Stimulated activated CD4-positive, alpha-beta T cell treated with anti-CD3 and anti-CD28 coated beads, Interleukin-1b, Interleukin-23, amount 100 ng/mL, for 48 hours (primary cell): ENCODE data around the gene GXYLT2.

ENCODE experiments used
- DNase-seq: peaks from one replicate; pipeline ENCODE4 v3.0.0-alpha.2; 2020

The GXYLT2 gene, protein sequence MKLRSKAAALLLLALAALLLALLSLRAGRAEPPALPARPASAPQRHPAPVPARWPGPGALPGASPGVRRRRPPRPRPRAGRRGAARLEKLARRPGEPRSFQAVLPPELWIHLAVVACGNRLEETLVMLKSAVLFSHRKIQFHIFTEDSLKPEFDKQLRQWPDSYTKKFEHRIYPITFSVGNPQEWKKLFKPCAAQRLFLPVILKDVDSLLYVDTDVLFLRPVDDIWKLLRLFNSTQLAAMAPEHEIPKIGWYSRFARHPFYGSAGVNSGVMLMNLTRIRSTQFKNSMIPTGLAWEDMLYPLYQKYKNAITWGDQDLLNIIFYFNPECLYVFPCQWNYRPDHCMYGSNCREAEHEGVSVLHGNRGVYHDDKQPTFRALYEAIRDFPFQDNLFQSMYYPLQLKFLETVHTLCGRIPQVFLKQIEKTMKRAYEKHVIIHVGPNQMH

DNA sequence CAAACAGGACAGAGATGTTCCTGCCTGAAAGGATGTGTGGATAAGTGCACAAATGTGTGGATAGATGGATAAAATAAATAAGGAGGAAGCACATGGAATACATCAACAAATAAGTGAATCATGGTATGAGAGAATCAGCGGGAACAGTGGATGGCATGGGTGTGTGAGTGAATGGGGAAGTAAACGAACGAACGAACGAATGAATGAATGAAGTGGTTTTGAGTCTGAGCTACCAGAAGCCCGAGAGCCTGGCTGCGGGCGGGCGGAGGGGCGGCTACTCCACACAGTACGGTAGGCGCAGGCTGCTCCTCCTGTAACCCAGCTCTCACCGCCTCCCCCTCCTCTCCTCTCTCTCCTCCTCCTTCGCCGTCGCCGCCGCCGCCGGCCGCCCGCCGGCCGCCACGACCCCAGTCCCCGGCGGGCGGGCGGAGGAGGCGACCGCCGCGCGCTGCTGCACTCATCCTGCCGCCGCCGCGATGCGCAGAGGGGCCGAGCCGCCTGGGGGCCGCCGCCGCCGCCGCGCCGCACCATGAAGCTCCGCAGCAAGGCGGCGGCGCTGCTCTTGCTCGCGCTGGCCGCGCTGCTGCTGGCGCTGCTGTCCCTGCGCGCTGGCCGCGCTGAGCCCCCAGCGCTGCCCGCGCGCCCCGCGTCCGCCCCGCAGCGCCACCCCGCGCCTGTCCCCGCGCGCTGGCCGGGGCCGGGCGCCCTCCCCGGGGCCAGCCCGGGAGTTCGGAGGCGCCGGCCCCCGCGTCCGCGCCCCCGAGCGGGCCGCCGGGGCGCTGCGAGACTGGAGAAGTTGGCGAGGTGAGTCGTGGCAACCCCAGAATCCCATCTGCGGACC lies at the start of gene GXYLT2:
Gene GXYLT2, plus strand, starts transcription at position 342 of the 841 bp plus-strand sequence. Its CDS starts 188 bp downstream, at position 530.
- peak; percentile 41 for DNase-seq

DNA sequence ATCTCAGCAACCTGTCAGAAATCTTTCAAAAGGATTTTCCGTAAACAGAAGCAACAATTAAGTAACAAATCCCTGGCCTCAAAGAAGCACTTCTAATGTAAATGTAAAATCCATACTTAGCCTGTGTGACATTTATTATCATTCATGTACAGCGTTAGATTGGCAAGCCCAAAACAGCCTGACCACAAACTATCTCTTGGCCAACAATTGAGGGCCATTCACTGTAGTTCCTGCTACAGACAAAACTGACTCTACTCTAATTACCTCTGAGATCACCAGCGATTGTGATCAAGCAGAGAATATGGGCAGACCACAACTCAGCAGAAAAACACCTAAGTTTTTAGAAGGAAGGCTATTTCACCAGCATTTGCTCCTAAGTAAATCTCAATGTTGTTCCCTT lies 48.8 kb upstream of the GXYLT2 start:
- no peak for DNase-seq

DNA sequence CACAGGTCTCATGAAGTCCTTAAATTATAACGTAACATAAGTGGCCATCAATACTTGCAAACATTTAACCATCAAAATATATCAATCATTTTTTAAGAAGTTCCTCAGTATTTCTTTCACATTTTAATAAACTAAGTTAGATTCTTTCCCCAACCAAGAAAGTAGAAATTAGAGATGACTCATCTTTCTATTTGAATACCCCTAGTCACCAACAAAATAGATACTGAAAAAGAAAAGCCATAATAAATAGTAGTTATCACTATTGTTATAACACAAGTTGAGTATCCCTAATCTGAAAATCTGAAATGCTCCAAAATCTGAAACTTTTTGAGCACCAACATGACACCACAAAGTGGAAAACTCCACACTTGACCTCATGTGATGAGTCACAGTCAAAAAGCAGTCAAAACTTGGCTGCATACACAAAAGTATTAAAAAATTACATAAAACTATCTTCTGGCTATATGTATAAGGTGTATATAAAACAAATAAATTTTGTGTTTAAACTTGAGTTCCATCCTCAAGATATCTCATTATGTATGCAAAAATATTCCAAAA lies 43.3 kb upstream of the GXYLT2 start:
- no peak for DNase-seq

DNA sequence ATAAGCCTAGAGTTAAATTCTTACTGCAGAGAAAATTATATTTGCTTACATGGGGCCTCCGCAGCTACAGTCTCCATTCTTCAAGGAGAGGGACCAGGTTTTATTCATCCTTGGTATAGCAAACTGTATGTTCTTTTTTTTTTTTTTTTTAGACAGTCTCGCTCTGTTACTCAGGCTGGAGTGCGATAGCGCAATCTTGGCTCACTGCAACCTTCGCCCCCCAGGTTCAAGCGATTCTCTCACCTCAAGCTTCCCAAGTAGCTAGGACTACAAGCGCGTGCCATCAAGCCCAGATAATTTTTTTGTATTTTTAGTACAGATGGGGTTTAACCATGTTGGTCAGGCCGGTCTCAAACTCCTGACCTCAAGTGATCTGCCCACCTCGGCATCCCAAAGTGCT lies 41.7 kb upstream of the GXYLT2 start:
- no peak for DNase-seq

DNA sequence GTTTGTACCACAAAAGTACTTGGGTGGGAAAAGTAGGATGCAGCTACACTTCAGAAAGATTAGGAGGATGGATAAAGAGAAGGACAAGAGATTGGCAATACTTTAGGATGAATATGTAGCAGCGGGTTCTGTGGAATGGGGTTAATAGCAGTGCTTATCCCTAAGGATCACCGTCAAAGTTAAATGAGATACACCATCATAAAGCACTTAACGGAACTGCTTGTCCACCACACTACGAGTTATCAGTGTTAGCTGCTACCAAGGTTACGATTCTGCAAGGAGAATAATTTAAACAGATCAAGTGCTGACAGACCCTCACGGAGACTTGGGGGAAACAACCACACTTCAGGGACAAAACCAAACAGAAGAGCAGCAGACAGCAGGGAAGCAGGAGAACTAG lies 40.6 kb upstream of the GXYLT2 start:
- DNase-seq = no peak

DNA sequence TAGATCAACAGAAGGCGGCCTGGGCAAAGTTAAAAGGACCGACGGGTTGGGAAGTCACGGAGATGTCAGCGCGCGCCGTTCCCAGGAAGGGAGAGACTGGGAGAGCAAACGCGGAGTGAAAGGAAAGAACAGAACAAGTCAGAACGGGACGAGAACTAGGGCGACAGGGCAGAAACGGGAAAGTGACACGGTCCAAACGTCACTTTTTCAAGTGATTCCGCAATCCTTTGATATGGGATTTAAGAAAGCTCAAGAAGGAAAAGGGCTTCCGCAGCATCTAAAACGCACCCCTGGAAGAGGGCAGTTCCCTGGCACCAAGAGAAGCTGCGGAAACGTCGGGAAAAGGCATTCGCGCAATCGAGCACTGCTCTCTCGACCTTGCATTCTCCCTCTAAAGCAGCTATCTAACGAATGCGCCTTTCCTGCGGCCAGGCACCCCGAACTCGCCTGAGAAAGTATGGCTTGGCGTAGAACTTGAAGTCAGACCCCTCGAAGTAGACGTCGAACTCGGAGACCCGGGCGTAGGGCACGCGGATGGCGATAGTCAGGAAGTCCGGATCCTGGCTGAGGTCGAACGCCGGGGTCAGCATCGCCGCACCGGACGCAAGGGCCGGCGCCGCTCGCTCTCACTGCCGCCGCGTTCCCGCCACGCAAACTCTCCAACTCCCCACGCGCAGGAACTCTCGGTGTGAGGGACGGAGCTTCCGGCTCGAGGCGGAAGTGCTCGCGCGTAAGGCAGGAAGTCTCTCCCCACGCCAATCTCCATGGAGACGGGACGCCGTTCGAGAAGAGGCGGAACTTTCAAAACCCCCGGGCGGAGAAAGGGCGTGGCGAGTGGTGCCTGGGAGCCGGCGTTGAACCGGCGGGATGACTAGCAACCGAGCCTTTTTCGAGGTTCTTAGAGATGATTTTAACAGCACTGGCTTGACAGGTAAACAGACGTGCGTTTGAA lies 39.8 kb upstream of the GXYLT2 start, which contains the start of gene SHQ1:
Gene SHQ1, minus strand, starts transcription at position 695 of the 952 bp plus-strand sequence. Its CDS starts 105 bp downstream, at position 590.
- DNase-seq = peak; percentile 96

DNA sequence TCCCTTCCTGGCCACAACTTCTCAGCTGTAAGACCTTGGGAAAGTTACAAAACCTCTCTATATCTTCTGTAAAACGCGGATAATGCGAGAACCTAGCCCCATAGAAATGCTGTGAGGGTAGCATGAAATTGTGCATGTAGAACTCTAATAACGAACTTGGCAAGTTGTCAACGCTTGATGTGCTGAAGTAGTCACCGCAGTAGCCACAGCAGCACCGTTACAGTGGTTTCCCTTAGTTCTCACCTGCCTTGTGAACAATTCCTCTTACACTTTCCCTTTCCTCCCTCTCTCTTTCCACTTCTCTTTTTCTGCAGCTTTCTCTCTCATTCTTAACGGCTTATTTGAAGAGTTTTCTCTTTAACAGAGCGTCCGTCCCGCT lies 39.2 kb upstream of the GXYLT2 start:
- peak; percentile 33 for DNase-seq

DNA sequence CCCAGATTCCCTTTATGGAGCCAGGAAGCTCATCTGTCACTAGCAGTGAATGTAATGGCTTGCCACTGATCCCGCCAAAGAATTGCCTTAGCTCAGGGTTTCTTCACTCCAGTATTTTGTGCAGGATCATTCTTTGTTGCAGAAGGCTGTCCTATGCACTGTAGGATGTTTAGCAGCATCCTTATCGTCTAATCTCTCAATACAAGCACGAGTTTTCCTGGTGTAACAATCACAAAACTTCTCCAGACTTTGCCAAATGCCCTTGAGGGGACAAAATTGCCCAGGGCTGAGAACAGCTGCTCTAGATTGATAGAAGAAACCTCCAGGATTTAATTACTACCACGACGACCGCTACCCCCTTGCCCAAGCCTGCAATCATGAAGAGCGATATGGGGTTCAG lies 32.8 kb upstream of the GXYLT2 start:
- DNase-seq = no peak

DNA sequence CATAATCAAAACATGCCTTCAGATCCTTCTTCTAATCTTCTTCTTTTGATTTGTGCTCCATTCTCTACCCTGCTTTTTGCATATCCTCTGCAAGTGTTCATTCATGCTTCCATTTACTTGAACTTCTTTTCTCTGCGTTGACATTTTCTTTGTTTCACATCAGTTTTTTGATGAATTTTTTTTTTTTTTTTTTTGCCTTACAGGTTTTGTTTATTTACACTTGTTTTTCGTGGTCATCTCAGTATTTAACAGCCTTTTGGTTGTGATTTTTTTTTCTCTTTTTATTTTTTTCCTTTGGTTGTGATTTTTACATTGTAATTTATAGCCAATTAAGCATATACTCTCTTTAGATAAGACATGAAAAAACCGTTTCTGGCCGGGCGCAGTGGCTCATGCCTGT lies 27.8 kb upstream of the GXYLT2 start:
- no peak for DNase-seq

DNA sequence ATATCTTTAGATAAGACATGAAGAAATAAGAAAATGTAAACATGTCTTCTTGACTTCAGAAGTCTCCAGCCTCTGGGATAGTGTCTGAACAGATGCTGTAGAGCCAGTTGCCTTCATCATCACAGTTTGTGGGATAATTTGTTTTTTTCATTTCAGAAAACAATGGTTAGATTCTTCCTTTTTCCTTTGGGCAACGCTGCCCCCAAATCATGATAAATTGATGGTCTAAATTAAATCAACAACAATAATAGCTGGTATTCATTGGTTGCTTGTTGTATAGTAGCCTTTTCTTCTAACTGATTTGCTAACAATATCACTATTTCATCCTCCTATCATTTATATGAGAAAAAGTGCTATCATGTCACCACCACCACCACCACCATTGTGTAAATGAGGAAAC lies 27.0 kb upstream of the GXYLT2 start:
- DNase-seq = no peak

DNA sequence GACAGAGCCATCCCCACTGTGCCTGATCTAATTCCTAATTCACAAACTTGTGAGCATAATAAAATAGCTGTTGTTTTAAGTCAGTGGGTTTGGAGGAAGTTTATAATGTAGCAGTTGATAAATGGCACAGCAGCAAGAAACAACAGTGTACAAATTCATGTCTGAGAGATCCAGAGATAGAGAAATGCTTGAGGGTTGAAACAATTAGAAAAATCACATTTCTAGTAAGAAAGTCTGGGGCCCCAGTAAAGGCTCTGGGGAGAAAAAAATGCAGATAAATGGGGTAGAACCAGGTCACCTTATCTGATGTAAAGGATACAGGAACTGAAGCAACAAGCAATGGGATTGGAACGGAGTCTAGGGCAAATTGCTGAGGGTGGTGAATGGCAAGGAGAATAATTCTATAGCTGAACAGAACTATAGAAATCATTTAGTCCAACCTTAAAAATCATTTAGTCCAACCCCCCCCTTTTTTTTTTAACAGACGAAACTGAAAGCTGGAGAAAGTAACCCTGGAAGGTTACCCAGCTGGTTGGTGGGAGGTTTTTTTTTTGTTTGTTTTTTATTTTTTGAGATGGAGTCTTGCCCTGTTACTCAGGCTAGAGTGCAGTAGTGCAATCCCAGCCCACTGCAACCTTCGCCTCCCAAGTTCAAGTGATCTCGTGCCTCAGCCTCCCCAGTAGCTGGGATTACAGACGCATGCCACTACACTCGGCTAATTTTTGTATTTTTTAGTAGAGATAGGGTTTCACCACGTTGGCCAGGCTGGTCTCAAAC lies 25.3 kb upstream of the GXYLT2 start:
- DNase-seq = no peak

DNA sequence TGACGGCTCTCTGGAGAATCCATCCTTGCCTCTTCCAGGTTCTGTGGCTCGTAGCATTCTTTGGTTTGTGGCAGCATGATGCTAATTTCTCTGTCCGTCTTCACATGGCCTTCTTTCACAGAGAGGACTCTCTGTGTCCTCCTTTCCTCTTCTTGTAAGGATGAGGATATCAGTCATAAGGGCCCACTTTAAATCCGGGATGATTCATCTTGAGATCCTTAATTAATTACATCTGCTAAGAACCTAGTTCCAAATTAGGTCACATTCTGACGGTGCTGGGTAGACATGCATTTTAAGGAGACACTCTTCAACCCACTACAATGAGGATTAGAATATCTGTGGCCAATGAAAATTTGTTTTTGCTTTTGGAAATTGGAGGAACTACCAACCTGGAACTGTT lies 15.7 kb upstream of the GXYLT2 start:
- DNase-seq = no peak

DNA sequence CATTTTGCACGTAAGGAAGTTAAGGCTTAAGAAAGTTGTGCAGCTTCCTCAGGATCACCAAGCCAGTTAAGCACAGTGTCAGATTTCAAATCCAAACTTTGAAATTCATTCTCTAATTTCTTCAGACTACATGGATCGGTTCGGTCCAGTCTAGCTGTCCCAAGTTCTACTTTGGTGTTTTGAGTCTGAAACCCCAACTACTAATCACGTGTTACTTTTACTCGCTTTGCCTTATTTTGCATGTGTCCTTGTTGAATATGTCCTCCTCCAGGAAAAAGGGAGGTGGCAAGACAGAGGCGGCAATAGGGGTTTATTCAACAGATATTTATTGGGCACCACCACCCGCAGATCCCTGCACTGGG lies 522 bp upstream of the GXYLT2 start:
- no peak for DNase-seq

DNA sequence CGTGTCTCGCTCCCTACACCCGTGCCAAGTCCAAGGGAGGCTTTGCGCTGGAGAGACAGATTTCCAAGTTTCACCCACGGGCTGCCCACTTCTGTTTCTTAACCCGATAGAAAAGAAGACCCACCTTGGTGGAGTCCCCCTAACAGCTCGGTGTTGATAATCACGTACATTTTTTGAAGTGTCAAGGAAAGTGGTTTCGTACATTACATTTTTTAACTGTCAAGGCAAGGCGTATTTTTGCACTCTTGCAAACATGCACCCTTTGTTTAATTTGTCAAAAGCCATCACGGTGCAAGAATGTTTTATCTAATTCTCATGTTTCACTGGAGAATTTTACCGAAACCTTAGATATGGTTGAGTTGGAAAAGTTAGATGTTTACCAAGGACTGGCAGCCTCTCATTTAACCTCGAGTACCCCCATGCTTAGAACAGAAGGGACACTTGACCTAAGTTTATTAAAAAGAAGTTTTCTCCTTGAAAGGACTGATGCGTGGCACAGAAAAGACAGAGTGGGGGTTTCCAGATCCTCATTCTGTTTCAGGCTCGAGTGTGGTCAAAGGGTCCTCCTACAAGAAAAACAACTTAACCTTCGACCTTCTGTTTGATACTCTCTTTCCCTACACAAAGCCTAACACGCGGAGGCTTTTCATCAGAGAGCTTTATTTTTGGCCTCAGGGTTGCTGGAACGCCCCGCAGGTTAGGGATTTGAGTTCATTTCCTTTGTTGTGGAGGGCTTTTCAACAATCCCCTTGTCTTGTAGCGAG lies 882 bp downstream of the GXYLT2 start:
- no peak for DNase-seq

DNA sequence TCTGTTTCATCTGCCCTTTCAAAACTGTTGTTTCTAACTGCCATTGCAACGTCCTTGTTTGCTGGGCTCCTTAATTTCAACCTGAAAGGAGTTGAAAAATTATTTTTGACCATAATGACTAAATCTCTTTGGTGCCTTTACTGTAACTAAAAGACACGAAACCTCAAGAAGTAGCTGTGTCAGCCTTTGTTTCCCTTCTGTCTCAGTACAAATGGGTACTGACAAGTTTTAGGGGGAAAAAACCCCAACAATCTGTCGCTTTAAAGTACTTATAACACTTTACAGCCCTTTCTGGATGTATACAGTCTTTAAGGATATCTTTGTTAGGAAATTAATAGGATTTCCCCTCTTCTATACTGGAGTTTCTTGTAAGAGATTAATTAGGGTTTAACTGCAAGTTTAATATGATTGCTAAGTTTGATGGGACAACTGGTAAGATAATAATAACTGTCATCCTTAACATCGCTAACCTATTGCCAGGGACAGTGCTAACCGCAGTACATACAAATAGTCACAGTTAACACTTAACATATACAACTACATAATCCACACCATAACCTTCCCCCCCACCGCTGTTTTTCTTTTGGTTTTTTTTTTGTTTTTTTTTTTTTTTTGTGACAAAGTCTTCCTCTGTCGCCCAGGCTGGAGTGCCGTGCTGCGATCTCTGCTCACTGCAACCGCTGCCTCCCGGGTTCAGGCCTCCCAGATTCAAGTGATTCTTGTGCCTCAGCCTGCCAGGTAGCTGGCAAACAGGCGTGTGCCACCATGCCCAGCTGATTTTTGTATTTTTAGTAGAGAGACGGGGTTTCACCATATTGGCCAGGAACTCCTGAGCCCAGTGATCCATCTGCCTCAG lies 1.7 kb downstream of the GXYLT2 start:
- no peak for DNase-seq

DNA sequence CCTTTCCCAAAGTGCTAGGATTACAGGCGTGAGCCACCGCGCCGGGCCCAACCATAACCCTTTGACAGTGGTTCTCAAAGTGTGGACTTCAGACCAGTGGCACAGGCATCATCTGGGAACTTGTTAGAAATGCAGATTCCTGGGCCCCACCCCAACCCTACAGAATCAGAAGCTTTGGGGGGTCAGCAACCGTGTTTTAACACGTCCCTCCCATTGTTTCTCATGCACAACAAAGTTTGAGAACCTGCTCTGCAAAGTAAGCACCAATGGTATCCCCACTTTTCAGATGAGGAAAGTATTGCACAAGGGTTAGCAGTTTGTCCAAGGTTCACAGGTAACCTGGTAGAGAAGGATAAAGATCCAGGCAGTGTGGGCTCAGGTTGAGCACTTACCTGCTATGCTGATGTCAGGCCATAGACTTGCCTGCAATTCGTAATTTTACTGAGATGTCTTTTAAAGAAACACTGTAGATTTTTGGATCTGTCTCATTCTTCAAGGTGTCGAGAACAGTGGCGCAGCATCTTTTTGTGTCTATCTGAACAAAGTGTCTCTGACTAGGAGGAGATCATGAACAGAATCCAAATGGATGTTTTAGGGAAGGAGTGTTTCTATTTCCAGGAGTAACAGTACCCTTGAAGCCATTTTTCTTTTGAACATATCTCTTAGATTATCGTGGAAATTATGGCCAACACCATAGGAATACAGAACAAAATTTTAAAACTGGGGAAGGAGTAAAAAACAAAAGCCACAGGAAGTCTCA lies 2.5 kb downstream of the GXYLT2 start:
- no peak for DNase-seq

DNA sequence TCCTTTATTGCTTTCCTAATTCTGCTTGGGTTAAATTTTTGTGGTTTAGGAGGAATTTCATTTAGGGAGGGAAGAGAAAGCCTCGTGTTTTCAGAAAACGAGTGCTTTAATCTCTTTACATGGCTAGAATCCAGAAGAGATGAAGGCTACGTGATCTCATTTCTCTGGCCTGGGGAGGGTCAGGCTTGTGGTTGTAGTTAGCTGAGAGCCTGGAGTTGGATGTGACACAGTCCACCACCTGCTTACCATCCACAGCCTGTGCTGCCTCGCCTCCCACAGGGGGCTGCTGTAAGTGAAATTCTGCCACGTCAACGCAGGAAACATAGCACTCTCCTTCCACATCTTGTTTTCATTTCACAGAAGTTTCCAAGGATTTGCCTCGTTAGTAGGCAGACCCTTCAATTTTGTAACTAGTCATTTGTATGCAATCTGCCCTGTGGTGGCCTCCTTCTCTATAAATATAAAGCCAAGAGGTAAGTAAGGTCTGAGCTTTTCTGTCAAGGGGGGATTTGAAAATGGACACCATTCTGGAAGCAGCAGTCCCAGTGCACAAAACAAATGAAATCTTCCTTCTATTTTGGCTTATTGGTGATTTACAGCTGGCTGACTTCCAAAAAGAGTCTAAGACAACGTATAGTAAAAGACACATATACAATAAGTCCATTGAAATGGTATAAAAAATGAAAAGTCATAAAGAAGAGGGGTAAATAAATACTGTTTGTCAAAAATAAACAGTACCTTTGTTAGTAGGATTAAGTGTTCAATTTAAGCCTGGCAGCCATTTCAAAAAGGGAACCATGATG lies 3.4 kb downstream of the GXYLT2 start:
- DNase-seq = no peak

DNA sequence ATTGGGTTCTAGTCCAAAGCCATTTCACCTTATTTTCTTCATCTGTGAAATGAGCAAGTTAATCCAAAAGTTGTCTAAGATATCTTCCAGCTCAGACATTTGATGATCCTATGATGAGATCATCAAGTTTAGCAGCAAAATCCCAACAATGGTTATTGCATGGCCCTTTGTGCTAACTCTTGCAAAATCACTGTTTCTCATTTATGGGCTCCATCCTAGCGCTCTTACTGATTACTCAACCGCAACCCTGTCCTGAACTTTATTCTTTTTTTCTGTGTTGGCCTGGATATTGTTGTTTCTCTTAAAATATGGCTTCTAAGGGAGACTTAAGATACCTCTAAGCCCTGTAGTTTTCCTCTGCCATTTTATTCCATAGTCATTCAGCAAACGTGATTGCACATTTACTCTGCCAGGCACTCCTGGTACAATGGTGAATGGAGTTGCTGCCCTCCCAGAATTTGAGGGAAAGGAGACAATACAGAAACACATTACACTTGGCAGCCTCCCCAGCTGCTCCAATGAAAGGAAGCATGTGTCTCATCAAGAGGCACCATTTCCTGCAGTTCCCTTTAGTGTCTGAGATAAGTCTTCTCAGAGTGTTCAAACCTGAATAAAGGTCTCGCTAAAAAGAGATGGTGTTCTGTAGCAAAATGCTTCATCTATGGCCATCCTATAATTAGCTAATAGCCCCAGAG lies 4.4 kb downstream of the GXYLT2 start:
- DNase-seq = no peak
